ENCODE results near the gene SUCO. TPM values are rescaled to one million over a fixed set of nuclear protein-coding genes. Genes with fewer than 3 reads are reported as not detected.

The SUCO gene
- total and polyA plus RNA-seq, 2 of the 4 experiments (the other 2 are of a cell fraction), result 11.4 to 21.5 TPM

- no CpG with 5 or more reads among the region's 11 CpGs for WGBS, 2 experiments (ENCODE audit: extremely low coverage in 2 of 2, insufficient read length in 1 of 2)
- Histone ChIP-seq H2AFZ (replicated peaks; ENCODE audit: low read length, poor library complexity) (peak overlapping the region; percentile 96), H3K9me3 (ENCODE audit: control insufficient read depth, insufficient read depth, low read length) (no peaks in the 10 kb centered on the region), H3K79me1 (ENCODE audit: low read depth in 1 of 2, low read length in 2 of 2) (peaks cover 6 to 19% of the 10 kb centered on the region in 2 experiments; a peak in 2 of 4 replicates), H3K23ac (ENCODE audit: low read depth, low read length) (peak overlapping the region; percentile 84), H2AK5ac (ENCODE audit: low read depth, low read length) (no peak overlapping the region), H2BK5ac (ENCODE audit: low read depth, low read length, poor library complexity, severe bottlenecking) (peak overlapping the region; percentile 65), H3K4me3 (ENCODE audit: insufficient read depth, low read depth, low read length) (peak overlapping the region; percentile 53), H2AK9ac (replicated peaks; ENCODE audit: low read depth, low read length, poor library complexity) (peak overlapping the region; percentile 20), H3K9ac (ENCODE audit: low read depth, low read length) (peak overlapping the region; percentile 83), H3K4me2 (ENCODE audit: low read depth, low read length) (peak overlapping the region; percentile 79), H3K27me3 (ENCODE audit: control insufficient read depth, insufficient read depth, low read length) (no peaks in the 10 kb centered on the region), H3K18ac (ENCODE audit: low read depth, low read length) (no peak overlapping the region), H2BK20ac (ENCODE audit: low read depth, low read length) (peak overlapping the region; percentile 64; the same call in 1 of the 2 replicates), H3K4me1 (ENCODE audit: control insufficient read depth, insufficient read depth, low read length) (no peaks in the 10 kb centered on the region), H4K91ac (ENCODE audit: insufficient read depth, low read depth, low read length) (0 out of 2 replicates have a peak overlapping the region, but pooled peaks have one; percentile 55), H2BK15ac (ENCODE audit: low read depth, low read length) (peak overlapping the region; percentile 34; the same call in 2 of the 3 replicates), H3K36me3 (ENCODE audit: control insufficient read depth, insufficient read depth, low read length) (no peaks in the 10 kb centered on the region), H4K5ac (ENCODE audit: low read depth, low read length) (no peak overlapping the region), H3K27ac (ENCODE audit: insufficient read depth, low read length) (peak overlapping the region; percentile 70), H4K20me1 (ENCODE audit: insufficient read depth, low read length) (peaks cover 11% of the 10 kb centered on the region; the same call in 1 of the 2 replicates), H3K4ac (ENCODE audit: low read depth, low read length) (peak overlapping the region; percentile 91), H3K56ac (ENCODE audit: extremely low read depth, insufficient read depth, low read length) (peak overlapping the region; percentile 76), H3K14ac (replicated peaks; ENCODE audit: low read depth, low read length) (peak overlapping the region; percentile 87), H3K9me1 (ENCODE audit: insufficient read depth, low read length) (no peaks in the 10 kb centered on the region), H2BK120ac (ENCODE audit: low read depth, low read length) (no peak overlapping the region), H4K8ac (ENCODE audit: low read depth in 2 of 2, low read length in 2 of 2) (peak overlapping the region; percentile 14 to 83)
- TF ChIP-seq MXI1 (IDR thresholded peaks at IDR 0.05; ENCODE audit: borderline replicate concordance, low read depth, low read length) (peak; percentile 31; the same call in 1 of the 2 replicates), BHLHE40 (IDR thresholded peaks at IDR 0.05; ENCODE audit: low read depth, low read length) (no peak), CHD1 (IDR thresholded peaks at IDR 0.05; ENCODE audit: low read depth, low read length) (no peak)
- intact Hi-C loops (cut with micrococcal nuclease) (loop anchor here (2.0 to 5.0 kb wide), 3 partner anchors 81 to 529 kb away; no protein-coding TSS in a partner anchor), in situ Hi-C loops (cut with MboI; ENCODE audit: low sequenced_read_pairs) (no loop called here), dilution Hi-C loops (cut with HindIII; ENCODE audit: low sequenced_read_pairs, unreplicated experiment) (no loop called here)
- BruUV-seq (replicated peaks), result no TSS peak
- DNase-seq, result no peak
- no peak for ATAC-seq (ENCODE audit: low read depth)
- ChIA-PET CTCF (no interaction called here), POLR2A (ENCODE audit: unreplicated experiment) (interaction anchor here (0.9 kb wide), 1 partner anchor 12 kb away, joined by 3 read pairs; no protein-coding TSS in a partner anchor)
Measured at GRCh38 chr1:172531412-172532182, 1.4 kb upstream of the SUCO start.

All from IMR-90 (cell line).